Measurements from ENCODE around the gene PCBP3. TPM values are rescaled to one million over a fixed set of nuclear protein-coding genes. Genes with fewer than 3 reads are reported as not detected.

PCBP3 gene
- total RNA-seq, 1 donor from 2014 or later, result 4.9 TPM

DNA sequence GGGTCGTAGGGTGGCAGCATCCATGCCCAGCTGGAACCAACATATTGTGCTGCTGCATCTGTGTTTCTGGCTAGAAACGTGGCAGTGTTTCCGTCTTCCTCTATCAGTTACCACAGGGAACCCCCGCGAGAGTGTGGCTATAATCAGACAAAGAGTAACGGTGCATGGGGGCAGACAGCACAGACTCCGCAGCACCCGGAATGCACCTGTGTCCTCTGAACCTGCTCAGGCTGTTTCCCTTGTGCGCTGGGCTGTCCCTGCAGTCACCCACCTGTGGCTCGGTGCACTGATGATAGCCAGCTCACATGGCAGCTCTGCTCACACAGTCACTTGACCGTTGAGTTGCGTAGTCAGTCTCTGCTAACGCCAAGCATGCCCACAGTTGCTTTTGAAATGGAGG is 11.4 kb upstream of the PCBP3 start:
- DNase-seq (ENCODE audit: low spot score), result no peak
- intact Hi-C loops (cut with DNase I), result no loop called here

- intact Hi-C loops (cut with DNase I), result no loop called here
Observed at GRCh38 chr21:45632637-45633251, 10.8 kb upstream of the PCBP3 start.

DNA sequence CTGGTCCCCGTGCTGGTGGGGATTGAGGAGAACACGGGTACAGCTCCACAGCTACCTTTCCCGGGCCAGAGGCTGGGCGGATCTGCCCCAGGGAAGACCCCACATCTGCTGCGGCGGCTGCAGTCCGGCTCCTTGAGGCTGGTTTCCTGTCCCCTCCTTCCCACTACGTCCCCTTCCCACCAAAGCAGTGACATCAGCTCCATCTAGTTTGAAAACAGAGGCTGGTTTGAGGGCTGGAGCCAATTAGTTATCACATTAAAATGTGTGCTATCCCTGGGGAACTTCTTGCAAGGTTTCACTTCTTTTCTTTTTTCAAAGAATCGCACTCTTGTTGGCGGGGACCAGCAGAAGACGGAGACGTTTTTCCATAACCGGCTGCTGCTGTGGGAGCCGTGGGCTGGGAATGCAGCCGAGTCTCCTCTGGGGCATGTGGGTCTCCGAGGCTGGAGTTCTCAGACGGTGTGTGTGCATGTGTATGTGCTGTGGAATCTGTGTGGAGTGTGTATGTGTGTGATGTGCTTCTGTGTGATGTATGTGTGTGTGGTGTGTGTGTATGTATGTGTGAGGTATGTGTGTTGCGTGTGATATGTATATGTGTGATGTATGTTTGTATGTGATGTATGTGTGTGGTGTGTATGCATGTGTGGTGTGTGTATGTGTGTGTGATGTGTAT is 8.9 kb upstream of the PCBP3 start:
- intact Hi-C loops (cut with DNase I), result no loop called here
- DNase-seq (ENCODE audit: low spot score), result no peak

More at GRCh38 chr21:45632637-45633251, 10.8 kb upstream of the PCBP3 start:
- DNase-seq (ENCODE audit: low spot score), result no peak

- no peak for DNase-seq (ENCODE audit: low spot score)
- intact Hi-C loops (cut with DNase I), result no loop called here
Observed at GRCh38 chr21:45635271-45636151, 8.0 kb upstream of the PCBP3 start.

GRCh38 chr21:45636459-45636858 is 7.1 kb upstream of the PCBP3 start:
- DNase-seq (ENCODE audit: low spot score), result no peak
- intact Hi-C loops (cut with DNase I), result no loop called here

DNA sequence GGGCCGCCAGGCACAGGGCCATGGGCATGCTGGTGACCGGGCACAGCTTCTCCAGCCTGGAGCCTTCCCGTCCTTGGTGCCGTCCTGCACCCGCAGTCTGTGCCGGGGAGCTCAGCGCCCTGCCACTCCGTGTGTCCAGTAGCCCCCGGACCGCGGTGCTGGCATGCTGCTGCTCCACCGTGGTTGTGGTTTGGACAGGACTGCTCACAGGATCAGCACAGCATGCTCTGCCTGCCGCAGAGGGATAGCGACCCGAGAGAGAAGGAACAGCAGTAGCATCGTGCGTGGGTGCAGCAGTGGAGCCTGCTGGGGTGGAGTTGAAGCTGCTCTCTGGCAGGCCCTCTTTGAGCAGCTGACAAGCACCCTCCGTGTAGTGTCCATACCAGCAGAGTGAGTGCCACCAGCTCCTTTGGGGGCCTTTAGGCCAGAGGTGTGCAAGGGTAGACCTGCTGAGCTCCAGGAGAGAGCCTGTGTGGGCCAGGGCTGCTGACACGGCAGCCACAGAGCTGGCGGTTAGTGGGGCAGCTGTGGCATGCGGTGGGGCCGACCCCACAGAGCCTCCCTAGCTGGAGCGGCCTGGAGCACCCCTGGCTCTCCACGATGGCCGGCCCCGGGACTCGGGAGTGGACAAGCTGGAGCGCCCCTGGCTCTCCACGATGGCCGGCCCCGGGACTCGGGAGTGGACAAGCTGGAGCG is 6.4 kb upstream of the PCBP3 start:
- DNase-seq (ENCODE audit: low spot score), result no peak
- intact Hi-C loops (cut with DNase I), result no loop called here

DNA sequence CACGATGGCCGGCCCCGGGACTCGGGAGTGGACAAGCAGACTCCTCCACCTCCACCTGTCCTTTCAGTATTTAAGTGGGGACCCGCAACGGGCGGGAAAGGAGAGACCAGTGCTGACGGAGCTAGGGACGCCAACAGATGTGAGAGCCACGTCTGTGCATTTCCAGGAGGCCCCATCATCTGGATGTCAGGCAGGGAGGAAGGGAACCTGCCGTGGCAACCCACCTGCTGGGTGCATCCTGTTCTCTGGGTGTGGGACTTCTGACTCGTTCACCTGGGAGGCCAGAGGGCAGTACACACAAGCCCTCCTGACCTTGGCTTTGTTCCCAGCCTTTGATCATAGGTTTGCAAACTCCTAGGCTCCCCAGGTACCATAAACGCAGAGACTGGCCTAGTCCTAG is 5.6 kb upstream of the PCBP3 start:
- intact Hi-C loops (cut with DNase I), result no loop called here
- DNase-seq (ENCODE audit: low spot score), result no peak

DNA sequence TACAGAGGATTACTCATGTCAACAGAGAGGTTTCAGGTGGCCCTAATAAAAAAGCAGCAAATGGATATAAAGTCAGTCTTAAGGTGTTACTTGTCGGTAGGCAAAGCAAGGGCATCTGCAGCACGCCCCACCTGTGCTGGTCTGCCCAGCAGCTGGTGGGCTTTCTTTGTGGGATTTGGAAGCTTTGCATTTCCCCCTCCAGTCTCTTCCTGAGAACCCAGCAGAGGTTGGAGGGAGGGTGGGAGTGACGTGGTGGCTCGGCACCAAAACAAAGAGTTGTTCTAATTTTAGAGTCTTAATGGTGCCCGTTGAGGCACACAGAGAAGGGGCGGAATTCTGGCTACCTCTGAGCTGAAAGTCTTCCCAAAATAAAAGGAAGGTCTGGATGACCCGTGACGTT is 4.8 kb upstream of the PCBP3 start:
- intact Hi-C loops (cut with DNase I), result no loop called here
- DNase-seq (ENCODE audit: low spot score), result no peak

- intact Hi-C loops (cut with DNase I), result no loop called here
Observed at GRCh38 chr21:45639206-45640000, 4.1 kb upstream of the PCBP3 start.

DNA sequence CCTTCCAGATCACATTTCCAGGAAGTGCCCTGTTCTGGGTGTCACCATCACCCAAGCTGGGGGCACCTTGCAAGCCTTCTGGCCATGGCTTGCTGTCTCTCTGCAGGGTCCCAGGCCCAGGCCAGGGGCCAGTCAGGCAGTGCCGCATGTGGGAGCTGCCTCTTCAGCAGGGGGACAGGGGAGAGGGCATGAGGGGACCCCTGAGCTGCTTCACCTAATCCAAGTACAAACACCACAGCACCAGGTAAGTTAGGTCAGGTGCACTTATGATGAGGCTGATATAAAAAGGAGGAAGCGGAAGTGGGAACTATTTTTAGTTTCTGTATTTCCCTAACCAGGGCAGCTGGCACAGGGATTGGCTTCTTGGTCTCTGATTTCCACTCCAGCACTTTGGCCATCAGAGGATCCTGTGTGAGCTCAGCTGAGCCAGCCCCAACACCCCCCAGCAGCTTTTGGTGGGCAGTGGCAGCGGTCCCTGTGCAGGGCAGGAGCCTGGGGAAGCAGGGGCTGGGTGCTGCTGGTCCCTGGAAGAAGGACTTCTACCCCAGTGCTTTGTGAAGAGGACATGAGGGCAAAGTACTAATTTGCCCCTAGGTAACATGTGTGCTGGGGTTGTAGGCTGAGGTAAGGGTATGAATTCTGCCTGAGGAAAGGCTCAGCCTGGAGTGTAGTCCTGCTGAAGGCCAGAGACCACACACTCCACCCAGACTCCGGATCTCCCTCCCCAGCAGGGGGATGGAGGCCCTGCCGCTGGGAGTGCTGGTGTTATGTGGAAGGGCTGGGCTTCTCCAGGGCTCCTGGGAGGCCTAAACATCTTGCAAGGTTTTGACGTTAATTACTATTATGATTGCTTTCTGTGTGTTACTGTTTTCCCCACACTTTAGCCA is 3.3 kb upstream of the PCBP3 start:
- DNase-seq (ENCODE audit: low spot score), result no peak
- intact Hi-C loops (cut with DNase I), result no loop called here

More at GRCh38 chr21:45639206-45640000, 4.1 kb upstream of the PCBP3 start:
- DNase-seq (ENCODE audit: low spot score), result no peak

DNA sequence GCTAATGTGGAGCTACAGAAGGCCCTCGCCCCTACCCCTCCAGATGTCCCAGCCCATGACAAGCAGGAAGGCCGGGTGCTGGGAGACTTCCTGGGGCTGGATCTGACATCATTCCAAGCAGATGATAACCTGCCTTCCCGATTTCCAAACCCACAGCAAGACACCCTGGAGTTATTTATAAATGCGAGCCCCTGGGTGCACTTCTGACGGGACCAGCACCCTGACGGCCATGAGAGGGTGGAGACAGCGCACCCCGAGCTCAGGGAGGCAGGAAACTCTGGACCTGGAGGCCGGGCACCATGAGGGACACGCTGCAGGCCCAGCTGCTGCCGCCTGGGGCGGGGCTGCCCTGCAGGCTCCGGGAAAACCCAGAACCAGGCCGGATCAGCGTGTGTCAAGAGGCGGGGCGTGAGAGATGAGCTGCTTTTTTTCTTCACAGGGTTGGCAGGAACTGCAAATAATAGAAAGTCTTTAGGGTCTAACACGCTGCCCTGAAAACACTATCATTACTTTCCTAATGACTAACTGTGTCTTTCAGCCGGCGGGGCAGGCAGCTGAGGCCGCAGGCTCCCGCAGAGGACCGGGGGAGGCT is 2.5 kb upstream of the PCBP3 start:
- intact Hi-C loops (cut with DNase I), result no loop called here
- DNase-seq (ENCODE audit: low spot score), result no peak

- intact Hi-C loops (cut with DNase I), result no loop called here
- DNase-seq (ENCODE audit: low spot score), result no peak
Observed at GRCh38 chr21:45641480-45642035, 2.0 kb upstream of the PCBP3 start.

GRCh38 chr21:45642122-45642813 is 1.3 kb upstream of the PCBP3 start:
- intact Hi-C loops (cut with DNase I), result no loop called here
- no peak for DNase-seq (ENCODE audit: low spot score)

DNA sequence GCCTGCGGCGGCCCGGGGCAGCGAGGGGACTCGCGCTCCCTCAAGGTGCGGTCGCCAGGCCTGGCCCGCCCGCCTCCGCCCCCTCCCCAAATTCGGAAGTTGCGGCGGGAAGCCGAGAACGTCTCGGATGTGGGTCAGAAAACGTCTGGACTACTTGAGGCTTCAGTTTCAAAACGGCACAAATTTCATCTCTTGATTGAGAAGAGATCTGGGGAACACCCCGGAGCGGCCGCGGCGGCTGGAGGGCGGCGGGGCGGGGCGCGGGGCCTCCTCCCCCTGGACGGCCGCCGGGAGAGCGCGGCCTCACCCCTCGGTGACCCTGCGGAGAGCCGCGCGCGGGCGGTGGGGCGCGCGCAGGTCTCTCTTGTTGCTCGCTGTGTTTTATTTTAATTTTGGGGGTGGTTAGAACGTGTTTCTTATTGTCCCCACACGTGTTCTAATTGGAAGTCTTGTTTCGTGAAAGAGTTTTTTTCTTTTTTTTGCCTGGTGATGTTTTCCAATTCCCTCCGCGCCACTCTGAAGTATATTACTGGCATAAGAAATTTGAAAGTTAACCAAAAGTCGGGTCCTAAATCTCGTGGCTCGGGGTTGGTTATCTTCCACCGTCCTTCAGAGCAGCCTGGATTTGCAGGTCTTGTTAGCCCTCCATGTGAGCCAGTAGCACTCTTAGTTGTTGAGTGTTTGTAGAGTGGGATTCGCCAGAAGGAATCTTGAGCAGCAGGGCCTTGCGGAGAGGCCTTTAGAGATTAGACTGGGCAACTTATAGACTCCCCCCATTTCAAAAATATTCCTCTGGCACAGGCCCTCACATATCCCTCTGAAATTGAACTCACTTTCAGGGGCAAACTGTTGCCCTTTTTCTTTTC is 749 bp downstream of the PCBP3 start:
- intact Hi-C loops (cut with DNase I), result no loop called here
- DNase-seq (ENCODE audit: low spot score), result no peak

- intact Hi-C loops (cut with DNase I), result no loop called here
- no peak for DNase-seq (ENCODE audit: low spot score)
Observed at GRCh38 chr21:45651921-45652320, 8.4 kb downstream of the PCBP3 start.

DNA sequence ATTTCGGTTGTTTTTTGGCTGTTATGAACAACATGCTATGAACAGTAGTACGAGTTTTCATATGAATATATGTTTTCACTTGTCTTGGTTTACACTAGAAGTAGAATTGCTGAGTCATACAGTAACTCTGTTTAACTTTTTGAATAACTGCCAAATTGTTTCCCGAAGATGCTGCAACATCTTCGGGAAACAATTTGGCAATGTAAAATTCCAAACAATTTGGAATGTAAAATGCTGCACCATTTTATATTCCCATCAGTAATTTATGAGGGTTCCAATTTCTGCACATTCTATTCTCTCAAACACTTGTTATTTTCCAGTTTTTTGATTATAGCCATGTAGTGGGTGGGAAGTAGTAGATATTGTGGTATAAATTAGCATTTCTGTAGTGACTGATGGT is 11.6 kb downstream of the PCBP3 start:
- intact Hi-C loops (cut with DNase I), result no loop called here
- DNase-seq (ENCODE audit: low spot score), result no peak

All from cardiac septum (tissue), 1 donor.